Upper lobe of right lung (tissue), 1 donor: ENCODE data around the gene ATP2C2. TPM values are rescaled to one million over a fixed set of nuclear protein-coding genes. Genes with fewer than 3 reads are reported as not detected.
A peak's percentile ranks its signal among the peaks of the same experiment; 100 is the strongest.

Source experiments
- ATAC-seq: fragments of 200-7000 bp; cut with Tn5 transposase; one replicate; pipeline ENCODE4 v1.9.1; 2020; ENCODE audit warnings: mild to moderate bottlenecking, moderate library complexity
- DNase-seq: peaks from one replicate; pipeline ENCODE4 v3.0.0-alpha.2; 2020
- H3K27ac ChIP-seq: fragments of 200-600 bp; one replicate; pipeline ENCODE4 v1.8.0; 2022
- H3K27me3 ChIP-seq: fragments of 200-600 bp; one replicate; pipeline ENCODE4 v1.8.0; 2022; ENCODE audit warnings: mild to moderate bottlenecking
- H3K36me3 ChIP-seq: fragments of 200-600 bp; one replicate; pipeline ENCODE4 v1.8.0; 2022
- H3K4me1 ChIP-seq: fragments of 200-600 bp; one replicate; pipeline ENCODE4 v1.8.0; 2022
- H3K4me3 ChIP-seq: fragments of 200-600 bp; one replicate; pipeline ENCODE4 v1.8.0; 2022; ENCODE audit warnings: mild to moderate bottlenecking
- H3K9me3 ChIP-seq: fragments of 200-600 bp; one replicate; pipeline ENCODE4 v1.8.0; 2022
- CTCF ChIP-seq: fragments of 200-600 bp; IDR thresholded peaks from one replicate; pipeline ENCODE4 v1.8.0; 2022; ENCODE audit warnings: antibody characterized with exemption
- intact Hi-C: fragments of 100-400 bp; cut with DNase I; formaldehyde crosslinking; loops from one replicate; pipeline ENCODE4 v1.11.0; 2022
- total RNA-seq: library from RNA; stranded (reverse); fragmentation: NEBNext Ultra II Directional; extraction: Animal tissue kit (Norgen Biotek cat#: 25700); gene quantifications from one replicate; pipeline ENCODE4 v1.2.1, GENCODE V29; 2021
- donor health status: DM: no; HTN: yes; CAD: no; lungs with severe emphysema.

ATP2C2 gene
- total RNA-seq, 1 donor from 2014 or later: 48.9 TPM

- no peak for TF ChIP-seq CTCF
- ATAC-seq: no peak
- peak; percentile 32 for DNase-seq
- Histone ChIP-seq H3K9me3 (no peaks in the 10 kb centered on the region), H3K4me1 (no peaks in the 10 kb centered on the region), H3K27ac (no peak overlapping the region), H3K36me3 (no peaks in the 10 kb centered on the region), H3K27me3 (no peaks in the 10 kb centered on the region), H3K4me3 (no peak overlapping the region)
- intact Hi-C loops: no loop called here
Measured at GRCh38 chr16:84323606-84324005, 44.7 kb upstream of the ATP2C2 start.

- Histone ChIP-seq H3K4me3 (no peak overlapping the region), H3K9me3 (no peaks in the 10 kb centered on the region), H3K27ac (no peak overlapping the region), H3K27me3 (no peaks in the 10 kb centered on the region), H3K36me3 (no peaks in the 10 kb centered on the region), H3K4me1 (no peaks in the 10 kb centered on the region)
- no peak for TF ChIP-seq CTCF
- intact Hi-C loops: no loop called here
- DNase-seq (no peak), ATAC-seq (no peak)
Measured at GRCh38 chr16:84324434-84325262, 43.7 kb upstream of the ATP2C2 start.

GRCh38 chr16:84326545-84326944 is 41.8 kb upstream of the ATP2C2 start:
- intact Hi-C loops: no loop called here
- Histone ChIP-seq H3K9me3 (no peaks in the 10 kb centered on the region), H3K4me3 (no peak overlapping the region), H3K27me3 (no peaks in the 10 kb centered on the region), H3K36me3 (no peaks in the 10 kb centered on the region), H3K27ac (no peak overlapping the region), H3K4me1 (no peaks in the 10 kb centered on the region)
- no peak for ATAC-seq
- DNase-seq: peak; percentile 22
- TF ChIP-seq CTCF: no peak

- intact Hi-C loops: no loop called here
- ATAC-seq (peak; percentile 7), DNase-seq (peak; percentile 45)
- Histone ChIP-seq H3K9me3 (no peaks in the 10 kb centered on the region), H3K27me3 (no peaks in the 10 kb centered on the region), H3K36me3 (no peaks in the 10 kb centered on the region), H3K4me1 (no peaks in the 10 kb centered on the region), H3K4me3 (no peak overlapping the region), H3K27ac (no peak overlapping the region)
- no peak for TF ChIP-seq CTCF
Measured at GRCh38 chr16:84327926-84328505, 40.3 kb upstream of the ATP2C2 start.

GRCh38 chr16:84329016-84329415 is 39.3 kb upstream of the ATP2C2 start:
- DNase-seq (peak; percentile 44), ATAC-seq (no peak)
- Histone ChIP-seq H3K27ac (no peak overlapping the region), H3K4me1 (no peaks in the 10 kb centered on the region), H3K9me3 (no peaks in the 10 kb centered on the region), H3K4me3 (no peak overlapping the region), H3K27me3 (no peaks in the 10 kb centered on the region), H3K36me3 (no peaks in the 10 kb centered on the region)
- intact Hi-C loops: no loop called here
- no peak for TF ChIP-seq CTCF
